Sigmoid colon (tissue), 3 donors: ENCODE results near the gene GPS1.

Experiments used
- POLR2A ChIP-seq, 2 donors: fragments of 450-650 bp; IDR thresholded peaks; one replicate each; pipeline ENCODE4 v1.6.1; 2016; ENCODE audit warnings: antibody characterized with exemption in 2 of 2, mild to moderate bottlenecking in 2 of 2, moderate library complexity in 2 of 2
- TF ChIP-seq, protein P1 (sequence below), 4 experiments: fragments of 450-650 bp in 3 of 4; fragments of 200-600 bp in 1 of 4; IDR thresholded peaks; one replicate each; pipeline ENCODE4 v1.5.1; 2016 to 2019; ENCODE audit warnings: antibody characterized with exemption in 4 of 4, mild to moderate bottlenecking in 3 of 4, moderate library complexity in 2 of 4

DNA sequence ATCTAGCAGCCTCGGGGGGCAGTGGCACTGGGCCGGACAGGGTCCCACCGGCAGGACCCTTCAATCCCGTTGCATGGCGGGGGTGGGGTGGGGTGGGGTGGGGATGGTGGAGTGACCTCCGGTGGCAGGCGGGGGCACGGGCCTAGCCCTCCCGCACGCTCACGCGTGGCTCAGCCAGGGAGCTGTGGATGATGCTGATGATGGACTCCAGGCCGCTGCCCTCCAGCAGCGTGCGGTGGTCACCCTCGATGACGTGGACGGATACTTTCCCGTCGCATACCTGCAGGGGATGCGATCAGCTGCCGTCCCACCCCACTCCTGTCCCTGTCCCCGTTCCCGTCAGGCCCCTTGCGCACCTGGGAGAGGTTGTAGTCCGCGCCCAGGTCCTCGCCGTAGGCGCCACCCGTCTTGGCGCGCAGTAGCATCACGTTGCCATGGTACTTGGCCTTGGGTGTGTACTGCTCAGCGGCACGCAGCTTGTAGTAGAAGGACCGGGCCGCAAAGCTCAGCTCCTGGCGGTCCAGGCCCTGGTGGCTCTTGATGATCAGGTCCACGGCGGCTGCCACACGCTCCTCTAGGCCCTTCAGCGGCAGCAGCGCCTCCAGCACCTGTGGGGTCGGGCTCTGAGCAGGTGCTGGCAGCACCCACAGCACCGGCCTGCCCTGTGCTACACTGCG lies 27.4 kb downstream of the GPS1 start:
- TF ChIP-seq, protein P1, sequence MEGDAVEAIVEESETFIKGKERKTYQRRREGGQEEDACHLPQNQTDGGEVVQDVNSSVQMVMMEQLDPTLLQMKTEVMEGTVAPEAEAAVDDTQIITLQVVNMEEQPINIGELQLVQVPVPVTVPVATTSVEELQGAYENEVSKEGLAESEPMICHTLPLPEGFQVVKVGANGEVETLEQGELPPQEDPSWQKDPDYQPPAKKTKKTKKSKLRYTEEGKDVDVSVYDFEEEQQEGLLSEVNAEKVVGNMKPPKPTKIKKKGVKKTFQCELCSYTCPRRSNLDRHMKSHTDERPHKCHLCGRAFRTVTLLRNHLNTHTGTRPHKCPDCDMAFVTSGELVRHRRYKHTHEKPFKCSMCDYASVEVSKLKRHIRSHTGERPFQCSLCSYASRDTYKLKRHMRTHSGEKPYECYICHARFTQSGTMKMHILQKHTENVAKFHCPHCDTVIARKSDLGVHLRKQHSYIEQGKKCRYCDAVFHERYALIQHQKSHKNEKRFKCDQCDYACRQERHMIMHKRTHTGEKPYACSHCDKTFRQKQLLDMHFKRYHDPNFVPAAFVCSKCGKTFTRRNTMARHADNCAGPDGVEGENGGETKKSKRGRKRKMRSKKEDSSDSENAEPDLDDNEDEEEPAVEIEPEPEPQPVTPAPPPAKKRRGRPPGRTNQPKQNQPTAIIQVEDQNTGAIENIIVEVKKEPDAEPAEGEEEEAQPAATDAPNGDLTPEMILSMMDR (IDR thresholded peaks at IDR 0.05) = no peak
- no peak for TF ChIP-seq POLR2A (IDR thresholded peaks at IDR 0.05)
